AG09309 (cell line): ENCODE measurements around the gene TYW5.

Source experiments
- DNase-seq: peaks from one replicate; pipeline ENCODE4 v3.0.0-alpha.2; 2010; ENCODE audit warnings: low read depth
- H3K4me3 ChIP-seq: 2 replicates; pipeline ENCODE4 v1.5.1; 2011; ENCODE audit warnings: mild to moderate bottlenecking, low read depth, low read length, moderate library complexity; ENCODE audit not compliant: control insufficient read depth
- CTCF ChIP-seq: IDR thresholded peaks from 2 replicates; pipeline ENCODE4 v1.5.1; 2011; ENCODE audit warnings: mild to moderate bottlenecking, low read depth, low read length, inconsistent platforms; ENCODE audit not compliant: insufficient read depth, control insufficient read depth; ENCODE audit errors: missing control alignments

Gene TYW5

GRCh38 chr2:199955339-199956061, at the start of gene TYW5, which contains the start of gene MAIP1:
TYW5 (minus strand) TSS chr2:199955491; CDS start chr2:199955470, 21 bp downstream.
MAIP1 (plus strand) TSS chr2:199955582; CDS start chr2:199955799, 217 bp downstream.
- peak within 1 kb of the TSS; percentile 90 for H3K4me3 ChIP-seq
- TF ChIP-seq CTCF, result peak; percentile 28
- DNase-seq, result peak; percentile 43

GRCh38 chr2:200003444-200003843, 48.2 kb upstream of the TYW5 start:
- no peak overlapping the region for H3K4me3 ChIP-seq
- TF ChIP-seq CTCF, result no peak
- no peak for DNase-seq

- DNase-seq, result no peak
- no peak for TF ChIP-seq CTCF
- no peak overlapping the region for H3K4me3 ChIP-seq
These were observed 45.3 kb upstream of the TYW5 start for GRCh38 chr2:200000444-200001163.

GRCh38 chr2:199999166-199999565, 43.9 kb upstream of the TYW5 start:
- no peak for TF ChIP-seq CTCF
- H3K4me3 ChIP-seq, result no peak overlapping the region
- DNase-seq, result no peak

GRCh38 chr2:199997296-199997695, 42.0 kb upstream of the TYW5 start:
- DNase-seq, result no peak
- H3K4me3 ChIP-seq, result no peak overlapping the region
- no peak for TF ChIP-seq CTCF

- no peak overlapping the region for H3K4me3 ChIP-seq
- no peak for DNase-seq
- no peak for TF ChIP-seq CTCF
These were observed 39.6 kb upstream of the TYW5 start for GRCh38 chr2:199994896-199995295.

GRCh38 chr2:199994371-199994770, 39.1 kb upstream of the TYW5 start:
- no peak for TF ChIP-seq CTCF
- H3K4me3 ChIP-seq, result no peak overlapping the region
- DNase-seq, result no peak
